ENCODE measurements around the gene THPO.

THPO gene

DNA sequence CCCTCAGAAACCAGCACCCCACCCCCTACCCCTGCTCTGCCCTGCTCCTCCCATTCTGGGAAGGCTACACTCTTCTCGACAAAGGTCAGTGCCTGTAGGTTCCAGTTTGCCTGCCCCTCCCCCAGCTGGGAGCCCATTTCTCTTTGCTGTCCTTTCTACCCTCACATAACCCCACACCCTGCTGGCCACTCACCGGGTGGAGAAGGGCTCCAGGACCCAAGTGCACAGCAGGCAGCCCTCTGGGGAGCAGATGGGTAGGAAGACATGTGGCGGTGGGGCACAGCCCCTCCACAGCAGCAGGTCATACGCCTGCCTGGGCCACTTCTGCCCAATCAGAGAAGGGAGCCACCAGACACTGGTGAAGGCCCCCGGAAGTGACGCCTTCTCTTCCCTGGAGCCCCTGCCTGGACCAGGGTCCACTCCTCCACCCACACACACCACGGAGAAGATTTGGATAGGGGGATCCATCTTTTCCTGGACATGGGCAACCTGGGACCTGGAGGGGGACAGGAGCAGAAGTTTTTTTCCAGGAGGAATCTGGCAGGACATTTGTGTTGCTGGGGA lies at the start of gene THPO:
Gene THPO, minus strand, starts transcription at position 326 of the 564 bp plus-strand sequence. CDS start 1,948 bp downstream, outside the sequence.
- no peak for DNase-seq

DNA sequence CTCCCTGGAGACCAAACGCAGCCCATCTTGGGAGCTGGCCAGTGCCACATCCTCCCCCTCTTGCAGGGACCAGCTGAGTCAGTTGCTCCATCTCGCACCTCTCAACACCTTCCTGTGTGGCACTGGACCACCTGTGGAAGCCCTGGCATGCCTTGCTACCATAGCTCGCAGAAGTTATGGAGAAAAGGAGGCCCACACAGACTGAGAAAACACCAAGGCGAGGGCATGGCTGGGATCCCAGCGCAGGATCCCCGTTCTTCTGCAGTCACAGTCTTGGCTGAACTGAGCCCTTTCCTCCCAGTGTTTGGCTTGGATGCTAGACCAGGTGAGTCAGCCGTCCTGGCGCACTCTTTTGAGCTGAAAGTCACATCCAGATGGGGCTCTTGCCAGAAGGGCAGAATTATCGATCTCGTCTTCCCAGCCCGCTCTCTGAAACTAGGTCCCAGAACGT lies 48.7 kb upstream of the THPO start:
- DNase-seq: no peak

DNA sequence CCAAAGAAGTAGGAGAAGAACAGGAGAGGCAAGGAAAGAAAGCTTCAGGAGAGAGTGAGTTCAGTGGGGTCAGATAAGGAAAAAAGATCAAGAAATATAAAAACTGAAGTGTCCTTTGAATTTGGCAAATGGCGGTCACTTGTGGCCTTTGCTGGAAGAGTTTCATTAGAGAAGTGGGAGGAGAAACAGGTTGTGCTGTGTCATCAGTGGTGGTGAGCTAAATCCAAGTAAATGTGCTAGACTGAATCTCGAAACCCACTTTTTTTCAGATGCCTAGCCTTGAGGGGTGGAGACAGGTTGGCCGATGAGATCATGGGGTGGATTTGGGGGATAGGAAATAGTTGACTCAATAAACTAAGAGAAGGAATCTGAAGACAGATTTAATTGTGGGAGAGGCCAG lies 45.6 kb upstream of the THPO start:
- peak; percentile 60 for DNase-seq

GRCh38 chr3:184419171-184419570 lies 41.2 kb upstream of the THPO start:
- DNase-seq: no peak

- peak; percentile 65 for DNase-seq
These were observed 39.8 kb upstream of the THPO start for GRCh38 chr3:184417619-184418327.

GRCh38 chr3:184415203-184415490 lies 37.1 kb upstream of the THPO start:
- no peak for DNase-seq

- DNase-seq: no peak
These were observed 36.6 kb upstream of the THPO start for GRCh38 chr3:184414418-184415202.

- DNase-seq: no peak
These were observed 32.0 kb upstream of the THPO start for GRCh38 chr3:184409946-184410500.

DNA sequence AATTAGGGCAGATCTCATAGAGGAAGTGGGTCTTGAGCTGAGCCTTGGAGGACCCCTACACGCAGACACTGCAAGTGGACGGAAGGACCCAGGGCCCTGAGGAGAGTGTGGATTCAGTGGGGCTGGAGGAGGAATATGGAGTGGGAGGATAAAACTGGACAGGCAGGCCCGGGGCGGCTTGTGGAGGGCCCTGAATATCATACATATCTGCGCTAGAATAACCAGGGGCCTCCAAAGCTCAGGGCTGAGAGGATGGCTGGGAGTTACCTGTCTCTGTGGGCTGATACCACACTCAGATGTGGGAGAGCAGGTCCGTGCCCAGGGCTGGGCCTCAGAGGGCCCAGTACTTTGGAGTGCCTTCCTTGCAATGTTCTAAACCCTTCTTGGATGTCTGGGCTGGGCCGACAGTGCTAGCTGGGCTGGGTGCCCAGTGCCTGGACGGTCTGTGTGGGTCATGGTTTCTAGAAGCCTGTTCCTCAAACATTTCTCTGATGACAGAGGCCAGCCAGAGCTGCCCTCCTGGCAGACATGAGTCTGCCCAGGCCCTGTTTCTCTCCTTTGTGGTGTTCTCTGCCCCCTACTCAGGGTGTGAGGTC lies 31.4 kb upstream of the THPO start:
- no peak for DNase-seq

DNA sequence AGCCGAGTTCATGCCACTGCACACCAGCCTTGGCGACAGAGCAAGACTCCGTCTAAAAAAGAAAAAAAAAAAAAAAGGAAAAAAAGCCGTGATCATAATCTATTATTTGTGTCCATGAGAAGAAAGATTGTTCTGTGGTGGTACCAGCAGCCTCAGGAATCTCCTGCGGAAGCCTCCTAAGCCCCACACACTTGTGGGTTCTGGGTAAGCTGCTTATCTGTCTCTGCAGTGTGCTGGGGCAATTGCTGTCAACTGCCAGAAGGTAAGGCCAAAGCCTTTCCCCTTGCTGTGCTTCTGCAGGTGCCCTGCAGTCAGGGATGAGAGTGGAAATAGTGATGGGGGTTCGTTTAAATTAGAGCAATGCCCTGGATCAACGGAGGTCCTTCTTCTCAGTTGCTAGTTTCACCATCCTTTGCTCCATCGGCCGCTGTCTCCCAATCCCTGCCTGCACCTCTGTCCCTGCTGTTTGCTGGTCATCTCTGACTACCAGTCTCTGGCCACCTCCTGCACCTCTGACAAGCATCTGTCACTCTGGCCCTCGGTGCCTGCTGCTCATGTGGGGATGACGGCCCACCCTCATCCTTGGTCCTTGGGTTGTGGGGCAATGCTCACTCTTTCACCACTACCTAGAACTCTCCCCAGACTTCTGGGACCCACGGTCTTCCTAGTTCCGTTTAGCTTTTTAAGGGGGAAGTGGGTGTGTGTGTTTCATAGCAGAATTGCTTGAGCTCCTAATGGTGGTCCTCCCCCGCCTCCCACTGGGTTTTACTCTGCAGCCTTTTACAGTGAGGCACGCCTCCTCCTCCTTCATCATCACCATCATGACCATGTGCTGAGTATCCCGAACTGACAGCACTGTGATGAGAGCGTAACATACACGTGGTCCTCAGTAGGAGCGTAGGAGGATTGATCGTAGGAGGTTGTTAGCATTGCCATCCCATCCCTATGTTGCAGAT lies 27.3 kb upstream of the THPO start:
- peak; percentile 30 for DNase-seq

DNA sequence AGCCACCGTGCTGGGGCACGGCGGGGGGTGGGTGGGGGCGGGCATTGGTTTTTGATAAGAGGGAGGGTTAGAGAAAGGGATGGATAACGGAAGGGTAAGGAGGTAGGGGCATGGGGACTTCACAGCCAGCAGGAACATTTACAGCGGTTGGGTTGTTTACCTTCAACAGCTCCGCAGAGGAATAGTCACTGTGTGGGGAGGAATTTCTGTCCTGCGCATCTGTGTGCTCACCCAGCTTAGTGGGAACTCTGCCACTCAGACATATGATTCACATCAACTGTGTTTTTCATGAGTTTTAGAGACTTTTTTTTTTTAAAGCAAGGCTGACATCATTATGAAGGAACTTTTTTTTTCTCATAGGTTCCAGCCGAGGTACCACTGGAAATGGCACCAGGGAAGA lies 21.4 kb upstream of the THPO start:
- no peak for DNase-seq

DNA sequence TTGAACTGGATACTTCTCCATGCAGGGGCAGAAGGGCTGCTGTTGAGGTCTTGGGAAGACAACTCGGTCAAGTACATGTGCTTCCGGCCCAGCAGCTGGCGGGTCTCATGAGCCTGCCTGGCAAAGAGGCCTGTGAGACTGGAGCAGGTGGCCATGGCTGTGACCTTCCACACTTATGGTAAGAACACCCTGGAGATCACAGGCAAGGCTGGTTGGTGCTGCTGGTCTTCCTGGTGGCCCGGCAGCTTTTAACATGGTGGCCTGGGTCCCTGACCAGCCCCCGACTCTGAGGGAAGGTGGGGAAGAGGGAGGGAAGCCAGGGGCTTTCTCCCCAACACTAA lies 17.3 kb upstream of the THPO start:
- no peak for DNase-seq

DNA sequence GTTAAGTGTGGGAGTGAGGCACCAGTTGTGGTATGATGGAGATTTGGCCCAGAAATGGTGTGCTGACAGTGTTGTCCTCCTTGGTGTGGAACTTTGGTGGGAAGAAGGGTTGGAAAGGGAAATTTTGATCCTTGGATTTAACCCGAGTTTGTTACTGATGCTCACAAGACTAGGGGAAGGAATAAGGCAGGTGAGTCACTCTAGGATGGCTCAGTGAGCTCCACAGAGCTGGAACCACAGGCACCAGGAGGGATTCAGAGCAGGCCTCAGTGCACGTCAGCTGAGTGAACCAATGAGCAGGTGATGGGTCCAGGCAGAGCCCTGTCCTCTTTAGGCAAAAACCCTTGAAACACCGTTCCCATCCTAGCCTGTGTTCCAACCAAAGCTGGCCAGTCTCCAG lies 13.3 kb upstream of the THPO start:
- DNase-seq: no peak

DNA sequence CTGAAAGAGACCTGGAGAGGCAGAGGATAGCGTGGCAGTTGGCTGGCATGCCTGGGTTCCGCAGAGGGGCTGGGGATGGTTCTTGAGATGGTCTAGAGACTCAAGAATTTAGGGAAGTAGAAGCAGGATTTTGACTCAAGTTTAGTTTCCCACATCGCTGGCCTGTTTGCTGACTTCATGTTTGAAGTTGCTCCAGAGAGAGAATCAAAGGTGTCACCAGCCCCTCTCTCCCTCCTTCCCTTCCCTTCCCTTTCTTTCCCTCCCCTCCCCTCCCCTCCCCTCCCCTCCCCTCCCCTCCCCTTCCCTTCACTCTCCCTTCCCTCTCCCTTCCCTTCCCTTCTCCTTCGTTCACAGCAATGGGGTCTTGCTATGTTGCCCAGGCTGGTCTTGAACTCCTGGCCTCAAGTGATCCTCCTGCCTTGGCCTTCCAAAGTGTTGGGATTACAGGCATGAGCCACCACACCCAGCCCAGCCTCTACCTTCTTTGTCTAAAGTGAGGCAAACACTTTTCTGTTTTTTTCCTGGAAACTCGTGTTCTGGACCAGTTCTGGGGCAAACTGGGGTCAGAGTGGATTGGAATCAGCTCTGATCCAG lies 12.0 kb upstream of the THPO start:
- DNase-seq: no peak

GRCh38 chr3:184389384-184389783 lies 11.4 kb upstream of the THPO start:
- DNase-seq: no peak

DNA sequence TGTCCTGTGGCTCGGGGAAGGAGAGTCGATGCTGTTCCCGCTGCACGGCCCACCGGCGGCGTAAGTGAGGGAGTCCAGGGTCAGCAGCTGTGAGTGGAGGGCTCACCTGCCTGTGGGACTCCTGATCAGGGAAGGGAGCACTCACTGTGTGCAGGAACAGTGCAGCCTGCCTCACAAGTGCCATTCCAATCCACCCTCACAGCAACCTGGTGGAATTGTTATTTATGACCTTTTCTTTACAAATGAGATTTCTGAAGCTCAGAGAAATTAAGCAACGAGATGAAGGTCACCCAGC lies 10.9 kb upstream of the THPO start:
- DNase-seq: no peak

- no peak for DNase-seq
These were observed 10.3 kb upstream of the THPO start for GRCh38 chr3:184388164-184388935.

DNA sequence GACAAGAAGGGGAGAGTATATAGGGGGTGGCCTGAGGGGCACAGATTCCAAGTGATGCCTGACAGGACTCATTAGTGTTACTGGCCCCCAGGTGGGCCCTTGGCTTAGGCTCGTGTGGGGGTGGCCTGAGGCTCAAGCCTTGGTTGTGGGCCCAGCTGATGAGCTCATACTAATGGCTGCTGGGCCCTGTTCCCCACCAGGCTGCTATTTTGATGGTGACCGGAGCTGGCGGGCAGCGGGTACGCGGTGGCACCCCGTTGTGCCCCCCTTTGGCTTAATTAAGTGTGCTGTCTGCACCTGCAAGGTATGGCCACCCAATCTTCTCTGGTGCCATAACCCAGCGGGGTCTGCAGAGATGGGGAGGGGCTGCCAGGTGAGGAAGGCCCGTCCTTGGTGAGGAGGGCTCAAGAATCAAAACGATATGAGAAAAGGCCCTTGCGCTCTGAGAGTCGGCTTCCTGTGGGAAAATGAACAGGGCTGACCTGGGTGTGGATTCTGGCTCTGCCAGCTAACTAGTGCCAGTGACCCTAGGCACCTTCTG lies 9.2 kb upstream of the THPO start:
- no peak for DNase-seq

- no peak for DNase-seq
These were observed 8.2 kb upstream of the THPO start for GRCh38 chr3:184386047-184386806.

DNA sequence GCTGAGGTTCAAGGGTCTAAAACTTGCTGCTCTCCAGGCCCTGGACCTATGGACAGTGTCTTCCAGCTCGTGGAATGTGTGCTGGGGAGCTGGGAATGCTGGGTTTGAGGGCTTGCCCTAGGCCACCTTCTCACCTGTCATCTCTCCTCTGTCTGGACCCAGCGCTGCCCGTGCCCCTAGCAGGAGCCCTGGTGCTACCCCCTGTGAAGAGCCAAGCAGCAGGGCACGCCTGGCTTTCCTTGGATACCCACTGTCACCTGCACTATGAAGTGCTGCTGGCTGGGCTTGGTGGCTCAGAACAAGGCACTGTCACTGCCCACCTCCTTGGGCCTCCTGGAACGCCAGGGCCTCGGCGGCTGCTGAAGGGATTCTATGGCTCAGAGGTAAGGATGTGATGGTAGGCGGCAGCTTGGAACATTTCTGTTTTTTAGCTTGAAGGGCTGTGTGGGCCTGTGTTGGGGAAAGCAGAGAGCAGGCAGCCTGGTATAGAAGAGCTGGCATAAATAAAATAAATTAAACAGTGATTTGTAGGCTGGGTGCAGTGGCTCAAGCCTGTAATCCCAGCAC lies 6.9 kb upstream of the THPO start:
- DNase-seq: no peak

Data from inflammatory macrophage treated with lipopolysaccharide for 4 hours (primary cell).